HG03039 (cell line): ENCODE results near the gene SLCO2A1.

Source experiments
- ATAC-seq: cut with Tn5 transposase; IDR thresholded peaks from one replicate; pipeline ENCODE4 v1.9.1; 2021; ENCODE audit warnings: mild to moderate bottlenecking, moderate library complexity; ENCODE audit not compliant: unreplicated experiment

SLCO2A1 gene

DNA sequence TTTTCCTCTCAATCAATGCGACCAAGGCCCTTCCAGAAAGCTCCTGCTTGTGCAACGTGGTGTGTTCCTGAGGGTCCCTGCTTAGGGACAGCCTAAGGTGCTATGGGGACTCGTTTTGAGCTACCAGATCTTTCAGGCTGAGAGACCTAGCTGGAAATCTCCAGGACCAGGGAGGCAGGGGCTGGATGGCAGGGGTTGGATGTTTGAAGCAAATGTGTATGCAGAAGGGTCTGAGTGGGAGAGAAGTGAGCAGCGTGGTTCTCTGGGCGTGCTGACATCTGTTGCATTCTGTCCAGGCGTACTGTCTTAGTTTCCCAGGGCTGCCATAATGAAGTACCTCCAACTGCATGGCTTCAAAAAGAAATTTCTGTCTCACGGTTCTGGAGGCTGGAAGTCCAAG is 31.7 kb upstream of the SLCO2A1 start:
- ATAC-seq = no peak

DNA sequence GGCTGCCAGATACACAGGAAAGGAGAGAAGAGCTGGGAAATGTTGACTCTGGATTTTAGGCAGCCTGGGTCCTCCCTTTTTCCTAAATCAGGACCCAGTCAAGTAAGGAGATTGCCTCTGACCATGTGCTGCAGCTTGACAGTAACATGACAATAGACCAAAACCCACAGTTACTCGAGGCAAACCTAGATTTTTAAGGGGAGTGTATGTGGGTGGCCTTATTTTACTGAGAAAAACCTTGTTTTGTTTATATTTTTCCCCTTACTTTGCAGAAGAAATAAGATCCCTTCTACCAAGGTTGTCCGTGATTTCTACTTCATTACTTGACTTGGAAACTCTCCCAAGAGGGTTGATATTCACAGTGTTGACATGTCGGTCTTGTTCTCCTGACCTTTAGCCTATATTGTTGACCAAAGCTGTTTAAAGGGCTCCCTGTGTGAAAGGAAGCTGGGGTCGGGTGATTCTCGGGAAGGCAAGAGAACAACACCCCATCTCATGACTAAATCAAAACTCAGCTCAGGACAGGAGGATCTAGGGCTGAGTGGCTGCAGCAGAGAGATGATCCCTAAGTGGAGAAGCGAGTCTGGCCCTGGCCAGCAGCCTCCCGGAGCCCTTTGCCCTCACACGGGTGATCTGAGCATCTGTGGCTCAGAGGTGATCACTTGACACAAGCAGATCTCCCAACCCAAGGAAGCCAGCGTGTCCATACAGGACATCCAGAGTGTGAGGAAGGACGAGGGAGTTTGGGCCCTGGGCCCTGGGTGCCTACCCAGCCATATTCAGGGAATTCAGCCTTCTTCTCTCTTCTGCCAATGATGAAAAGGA is 31.0 kb upstream of the SLCO2A1 start:
- no peak for ATAC-seq

DNA sequence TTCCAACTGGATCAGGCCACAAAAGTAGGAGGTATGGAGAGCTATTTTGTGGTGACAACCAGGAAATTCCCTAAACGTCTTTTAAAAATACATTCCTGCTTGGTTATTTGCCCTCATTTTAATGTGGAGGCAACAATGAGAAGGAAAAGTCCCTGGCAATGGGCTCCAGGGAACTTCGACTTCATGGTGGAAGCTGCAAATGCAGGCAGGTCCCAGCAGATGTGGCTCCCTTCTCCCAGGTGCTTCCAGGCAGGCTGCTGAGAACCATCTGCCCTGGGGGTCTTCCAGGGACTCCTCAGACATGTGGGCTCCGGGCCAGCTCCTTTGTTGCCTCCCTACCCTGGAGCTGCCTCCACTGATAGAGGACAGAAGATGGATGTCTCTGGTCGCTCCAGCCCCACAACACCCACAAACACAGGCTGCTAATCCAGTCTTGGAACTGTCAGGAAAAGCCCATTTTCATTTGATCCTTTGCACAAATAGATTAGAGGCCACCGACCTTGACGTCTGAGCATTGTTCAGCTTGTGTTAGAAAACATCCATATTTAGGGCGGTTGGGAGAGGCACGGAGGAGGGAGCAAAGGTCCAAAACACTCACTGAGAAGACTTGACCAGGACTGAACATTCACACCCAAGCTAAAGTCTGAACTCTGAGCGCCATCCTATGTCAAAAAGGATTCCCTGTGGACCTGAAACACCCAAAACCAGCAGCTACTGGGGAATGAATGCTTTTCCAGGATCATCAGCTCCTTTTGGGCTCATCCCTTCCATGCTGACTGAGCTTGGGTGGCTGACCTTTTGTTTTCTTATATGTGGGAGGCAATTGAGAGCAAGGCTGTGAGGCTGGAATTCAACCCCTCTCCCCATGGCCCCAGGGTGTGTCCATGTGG is 30.2 kb upstream of the SLCO2A1 start:
- no peak for ATAC-seq

DNA sequence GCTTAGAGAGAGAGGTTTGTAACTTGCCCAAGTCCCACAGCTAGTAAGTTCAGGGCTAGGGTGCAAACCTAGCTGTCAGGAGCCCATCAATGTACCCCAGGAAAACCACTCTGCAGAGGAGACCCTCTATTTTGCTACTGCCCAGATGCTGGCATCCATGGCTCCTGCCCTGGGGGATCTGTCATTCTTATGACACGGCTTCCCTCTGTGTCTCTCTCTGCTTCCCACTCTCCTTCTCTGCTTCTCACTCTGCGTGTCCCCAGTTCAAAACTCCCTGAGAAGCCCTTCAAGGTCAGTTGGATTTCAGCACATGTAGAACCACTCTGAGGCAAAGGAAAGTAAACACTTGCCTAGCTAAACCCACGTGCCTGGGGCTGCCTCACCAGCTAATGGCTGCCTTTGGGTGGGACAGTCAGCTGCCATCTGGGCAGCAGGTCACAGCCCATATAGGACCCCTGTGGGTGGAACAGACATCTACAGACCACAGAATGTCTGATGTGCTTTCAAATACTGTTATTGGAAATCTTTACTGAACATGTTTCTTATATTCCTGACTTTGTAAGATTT is 29.4 kb upstream of the SLCO2A1 start:
- ATAC-seq = no peak

DNA sequence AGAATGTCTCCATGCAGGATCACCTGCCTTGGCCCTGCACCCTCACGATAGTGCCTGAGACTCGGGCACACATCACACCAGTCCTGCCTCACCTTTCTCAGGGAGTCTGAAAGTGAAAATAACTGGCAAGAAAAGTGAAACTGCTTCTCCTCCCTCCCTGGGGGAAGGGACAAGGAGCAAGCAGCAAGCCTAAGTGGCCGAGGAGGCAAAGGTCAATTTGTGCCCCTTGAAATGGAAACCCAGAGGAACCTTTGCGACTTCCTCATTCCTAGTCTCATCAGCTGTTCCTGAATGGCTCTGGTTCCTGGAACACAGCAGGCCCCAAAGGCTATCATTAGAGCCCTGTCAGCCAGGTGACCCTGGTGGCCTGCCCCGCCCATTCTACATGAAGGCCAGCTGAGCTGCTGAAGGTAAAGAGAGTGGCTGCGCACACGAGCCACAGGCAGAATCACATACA is 28.0 kb upstream of the SLCO2A1 start:
- ATAC-seq = no peak

DNA sequence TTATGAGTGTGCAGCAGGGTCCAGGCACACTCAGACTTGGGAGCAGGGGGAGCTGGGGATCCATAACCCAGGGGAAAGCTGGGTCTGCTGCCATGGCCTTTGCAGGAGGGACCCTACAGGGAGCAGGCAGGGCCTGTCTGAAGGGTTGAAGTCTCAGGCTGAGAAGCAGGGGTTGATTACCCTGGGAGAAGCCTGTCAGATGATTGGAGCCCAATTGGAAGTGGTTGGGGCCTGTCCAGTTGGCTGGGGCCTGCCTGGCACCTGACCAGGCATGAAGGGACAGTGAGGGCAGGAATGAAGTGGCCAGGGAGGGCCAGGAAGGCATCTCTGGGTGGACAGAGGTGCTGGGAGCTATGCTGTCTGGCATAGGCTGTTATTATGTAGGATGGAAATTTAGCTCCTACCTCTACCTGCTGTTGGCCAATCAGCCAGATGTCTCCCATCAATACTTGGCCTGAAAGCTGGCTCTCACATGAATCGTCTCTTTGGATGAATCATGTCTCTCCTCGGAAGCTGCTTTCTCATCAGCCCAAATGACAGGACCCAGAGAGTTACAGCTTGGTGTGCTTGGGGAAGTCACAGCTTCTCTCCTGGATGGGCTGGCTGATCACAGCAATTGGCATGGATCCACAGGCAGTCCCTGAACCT is 27.4 kb upstream of the SLCO2A1 start:
- ATAC-seq = no peak

DNA sequence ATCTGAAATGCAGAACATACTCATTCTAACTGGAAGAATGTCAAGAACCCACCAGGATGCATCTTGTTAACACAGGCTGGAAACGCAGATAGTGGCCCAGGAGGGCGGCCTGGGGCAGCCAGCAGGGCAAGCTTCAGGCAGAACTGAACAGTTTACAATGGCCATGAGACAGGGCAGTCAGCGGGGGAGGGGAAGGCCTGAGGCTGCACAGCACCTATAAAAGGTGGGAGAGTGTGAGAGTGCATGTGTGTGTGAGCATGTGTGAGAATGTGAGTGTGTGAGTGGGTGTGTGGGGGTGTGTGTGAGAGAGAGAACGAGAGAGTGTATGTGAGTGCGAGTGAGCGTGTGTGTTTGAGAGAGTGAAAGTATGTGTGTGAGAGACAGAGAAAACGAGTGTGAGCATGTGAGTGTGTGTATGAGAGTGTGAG is 26.8 kb upstream of the SLCO2A1 start:
- no peak for ATAC-seq

DNA sequence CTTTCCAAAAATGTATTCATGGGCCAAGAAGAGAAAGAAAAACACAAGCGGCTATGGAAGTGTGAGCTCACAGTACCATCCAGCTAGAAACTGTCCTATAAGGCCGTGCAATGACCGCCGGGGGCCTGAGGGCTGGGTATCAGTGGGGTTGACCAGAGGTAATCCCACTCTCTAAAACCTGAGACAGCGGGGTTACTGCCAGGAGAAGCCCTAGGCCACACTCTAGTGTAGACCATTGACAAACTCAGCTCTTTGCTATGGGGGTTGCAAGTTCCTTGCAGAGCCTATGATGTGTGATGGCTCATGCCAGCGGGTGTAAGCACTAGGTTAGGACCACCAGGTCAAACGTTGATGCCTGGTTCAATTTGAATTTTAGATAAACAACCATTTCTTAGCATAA is 25.9 kb upstream of the SLCO2A1 start:
- ATAC-seq = no peak

DNA sequence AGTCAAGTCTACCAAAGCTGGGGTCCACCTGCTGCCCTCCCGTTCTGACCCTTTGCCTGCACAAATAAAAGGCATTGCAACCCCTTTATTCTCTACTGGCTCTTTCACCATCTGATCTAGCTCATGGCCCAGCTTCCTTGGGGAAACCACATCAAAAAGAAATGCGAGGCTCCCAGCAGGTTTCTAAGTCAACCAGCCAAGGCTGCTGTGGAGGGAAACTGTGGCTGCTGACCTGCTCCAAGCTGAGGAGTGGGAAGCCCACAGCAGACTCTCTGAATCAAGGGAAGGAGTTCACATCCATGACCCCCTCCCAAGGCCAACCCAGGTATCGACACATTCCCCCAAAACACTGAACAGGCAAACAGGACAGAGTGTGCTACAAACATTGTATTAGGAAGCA is 25.2 kb upstream of the SLCO2A1 start:
- no peak for ATAC-seq

DNA sequence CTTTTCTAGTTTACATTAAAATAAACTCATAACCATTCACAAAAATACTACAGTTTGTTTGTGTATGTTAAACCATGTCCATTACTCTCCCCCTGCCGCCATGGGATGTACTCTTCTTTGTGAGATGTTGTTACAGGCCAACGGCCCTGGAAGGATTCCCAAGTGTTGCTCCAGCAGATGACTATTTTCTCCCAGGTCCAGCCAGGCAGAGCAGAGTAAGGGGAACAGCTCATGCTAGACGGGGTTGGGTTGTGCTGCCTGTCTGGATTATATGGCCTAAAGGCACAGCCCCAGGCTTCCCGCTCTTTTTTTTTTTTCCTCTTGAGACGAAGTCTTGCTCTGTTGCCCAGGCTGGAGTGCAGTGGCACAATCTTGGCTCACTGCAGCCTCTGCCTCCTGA is 24.5 kb upstream of the SLCO2A1 start:
- ATAC-seq = no peak

DNA sequence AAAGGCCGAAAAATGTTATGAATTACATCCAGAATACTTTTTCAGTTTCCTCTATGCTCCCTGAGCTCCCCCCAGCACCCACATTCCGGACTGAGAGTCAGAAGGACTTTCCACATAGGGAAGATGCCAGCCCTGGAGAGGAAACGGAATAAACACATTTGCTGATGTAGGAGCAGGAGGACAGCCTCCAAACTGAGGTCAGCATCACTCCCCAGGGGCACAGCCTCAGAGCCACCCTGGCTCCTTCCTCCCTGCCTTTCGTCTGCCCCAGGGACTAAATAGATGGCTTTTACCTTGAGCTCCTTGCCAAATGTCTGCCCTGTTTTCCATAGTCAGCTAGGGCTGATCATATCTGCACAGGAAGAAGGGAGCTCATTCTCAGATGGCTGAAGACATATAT is 22.6 kb upstream of the SLCO2A1 start:
- ATAC-seq = no peak

DNA sequence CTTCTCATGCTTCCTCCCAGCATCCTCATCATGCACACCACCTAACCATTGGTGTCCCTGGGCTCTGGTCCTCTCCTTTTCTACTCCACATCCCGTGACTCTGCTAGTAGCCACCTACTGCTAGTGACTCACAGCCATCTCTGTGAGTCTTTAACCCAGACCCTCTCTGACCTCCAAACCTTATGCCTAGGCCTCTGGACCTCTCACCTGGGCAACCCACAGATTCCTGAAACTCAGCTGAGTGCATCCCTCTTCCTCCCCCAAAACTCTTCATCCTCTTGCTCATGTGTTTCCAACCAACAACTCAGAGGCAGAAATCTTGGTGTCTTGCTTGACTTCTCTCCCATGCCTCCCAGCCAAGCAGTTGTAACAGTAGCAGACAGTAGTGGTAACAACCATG is 20.0 kb upstream of the SLCO2A1 start:
- no peak for ATAC-seq

DNA sequence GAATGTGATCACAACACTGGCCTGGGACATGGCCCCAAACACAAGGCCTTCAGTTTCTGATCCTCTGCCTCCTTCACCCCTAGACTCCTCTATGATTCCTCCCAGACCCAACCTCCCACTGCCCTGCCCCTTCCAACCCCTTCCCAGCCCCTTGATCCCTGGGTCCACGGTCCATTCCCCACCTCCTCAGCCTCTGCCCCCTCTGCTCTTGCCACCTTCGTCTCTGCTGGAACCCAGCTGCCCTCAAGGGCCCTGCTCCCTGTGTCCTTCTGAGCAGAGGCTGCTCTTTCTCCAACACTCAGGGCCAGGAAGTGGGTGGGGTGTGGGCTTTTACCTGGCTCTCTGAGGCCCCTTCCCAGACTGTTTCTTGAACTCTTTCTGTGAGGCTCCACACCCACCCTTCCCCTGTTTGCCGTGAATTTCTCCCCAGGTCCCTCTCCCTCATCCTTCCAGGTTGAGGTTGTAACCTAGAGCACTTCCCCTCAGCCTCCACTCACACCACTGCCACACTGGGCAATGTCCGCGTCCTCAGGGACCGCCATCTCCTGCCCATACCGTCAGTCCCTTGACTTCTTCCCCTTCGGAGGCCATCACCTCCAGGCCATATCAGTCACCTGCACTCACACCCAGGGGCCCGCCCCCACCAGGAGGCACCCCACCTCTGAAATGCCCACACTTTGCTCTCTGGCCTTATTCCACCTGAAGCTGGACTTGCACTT is 18.7 kb upstream of the SLCO2A1 start:
- no peak for ATAC-seq

DNA sequence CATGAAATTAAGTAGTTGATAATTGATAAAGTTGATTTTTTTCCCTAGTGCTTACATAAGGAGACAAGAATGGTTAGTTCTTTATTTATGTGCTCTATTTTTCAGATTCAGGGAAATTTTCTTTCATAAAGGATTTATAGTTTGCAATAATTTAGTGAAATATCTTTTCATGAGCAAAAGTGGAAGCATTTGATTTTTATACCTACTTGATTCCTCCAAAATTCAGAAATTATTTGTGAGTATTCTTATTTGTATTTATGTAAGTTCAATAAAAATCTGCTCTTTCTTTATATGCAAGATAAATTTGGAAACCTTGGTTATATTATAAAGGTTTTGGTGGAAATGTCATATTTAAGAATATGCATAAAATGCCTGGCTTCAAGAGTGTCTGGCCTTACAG is 14.7 kb upstream of the SLCO2A1 start:
- ATAC-seq = no peak

DNA sequence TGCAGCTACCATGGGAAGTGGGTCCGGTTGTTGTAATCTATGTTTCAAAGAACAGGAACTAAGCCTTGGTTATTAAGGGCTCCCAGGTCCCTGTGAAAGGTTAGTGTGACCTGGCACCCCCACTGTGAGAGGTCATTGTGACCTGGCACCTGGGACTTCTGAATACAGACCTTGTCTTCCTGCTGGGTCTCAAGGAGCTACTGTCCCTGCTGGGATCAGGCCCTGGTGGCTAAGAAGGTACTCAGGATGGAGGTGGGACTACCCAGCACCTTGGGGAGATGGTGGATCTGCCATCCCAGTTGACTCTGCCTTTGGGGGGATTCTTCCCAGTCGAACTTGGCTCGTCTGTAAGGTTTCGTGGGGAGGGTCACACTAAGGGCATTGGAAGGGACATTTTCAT is 10.3 kb upstream of the SLCO2A1 start:
- ATAC-seq = no peak

DNA sequence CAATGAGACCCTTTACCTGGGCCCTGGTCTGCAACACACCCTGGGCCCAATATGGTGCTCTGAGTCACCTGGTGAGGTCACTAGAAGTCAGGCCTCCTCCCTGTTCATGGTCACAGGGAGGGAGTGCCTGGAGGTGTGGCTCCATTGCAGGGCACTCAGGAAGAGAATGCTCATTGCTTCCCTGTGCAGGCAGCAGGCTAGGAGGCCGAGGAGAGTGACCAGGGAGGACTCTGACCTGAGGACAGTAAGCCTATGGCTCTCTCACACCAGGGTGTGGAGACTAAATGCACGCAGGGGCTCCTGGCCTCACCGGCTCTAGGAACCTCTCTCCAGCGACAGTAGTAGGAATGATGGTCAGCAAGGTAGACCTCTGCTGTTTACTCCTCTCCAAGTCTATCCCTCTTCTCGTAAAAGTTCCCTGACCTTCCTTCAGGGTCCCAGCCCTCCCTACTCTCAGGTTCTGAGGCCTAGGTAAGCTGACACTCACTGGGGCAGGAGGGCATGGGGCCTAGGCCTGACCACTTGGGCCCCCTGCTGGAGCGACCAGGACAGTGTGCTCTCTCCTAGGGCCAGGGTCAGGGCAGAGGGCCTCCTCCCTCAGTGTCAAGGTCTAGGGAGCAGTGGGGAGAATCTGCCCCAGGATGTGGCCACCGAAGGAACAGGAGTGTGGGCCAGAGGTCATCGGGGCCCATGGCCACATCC is 9.6 kb upstream of the SLCO2A1 start:
- ATAC-seq = no peak

DNA sequence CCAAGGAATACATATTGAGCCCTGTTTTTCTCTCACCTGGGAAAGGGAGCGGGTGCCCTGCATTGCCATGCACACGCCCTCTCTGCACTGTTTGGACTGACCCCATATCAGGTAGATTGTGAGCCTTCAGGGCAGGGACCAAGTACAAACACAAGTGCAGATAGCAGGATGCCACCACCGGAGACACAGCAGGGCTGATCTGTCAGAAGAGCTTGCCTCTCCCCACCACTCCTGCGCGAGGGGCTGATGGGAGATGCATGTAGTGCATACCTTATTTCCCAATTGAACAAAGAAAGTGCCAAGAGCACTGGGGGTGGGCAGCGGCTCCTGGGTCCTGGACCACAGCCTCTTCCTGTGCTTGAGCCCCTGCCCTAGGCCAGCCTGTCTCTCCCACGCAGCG is 9.0 kb upstream of the SLCO2A1 start:
- no peak for ATAC-seq

DNA sequence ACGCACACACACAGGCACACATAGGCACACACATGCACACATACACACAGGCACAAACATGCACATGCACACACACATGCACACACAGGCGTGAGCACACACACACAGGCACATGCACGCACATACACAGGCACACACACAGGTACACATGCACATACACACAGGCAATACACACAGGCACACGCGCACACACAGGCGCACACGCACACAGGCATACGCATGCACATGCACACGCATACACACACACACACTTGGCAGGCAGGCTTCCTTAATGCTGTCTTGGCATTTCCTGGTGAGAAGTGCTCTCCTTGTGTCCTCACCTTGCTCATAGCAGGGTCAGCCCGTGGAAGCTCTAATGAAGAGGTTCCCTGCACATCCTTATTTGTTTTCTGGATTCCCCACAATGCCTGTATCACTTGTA is 8.4 kb upstream of the SLCO2A1 start:
- ATAC-seq = no peak

DNA sequence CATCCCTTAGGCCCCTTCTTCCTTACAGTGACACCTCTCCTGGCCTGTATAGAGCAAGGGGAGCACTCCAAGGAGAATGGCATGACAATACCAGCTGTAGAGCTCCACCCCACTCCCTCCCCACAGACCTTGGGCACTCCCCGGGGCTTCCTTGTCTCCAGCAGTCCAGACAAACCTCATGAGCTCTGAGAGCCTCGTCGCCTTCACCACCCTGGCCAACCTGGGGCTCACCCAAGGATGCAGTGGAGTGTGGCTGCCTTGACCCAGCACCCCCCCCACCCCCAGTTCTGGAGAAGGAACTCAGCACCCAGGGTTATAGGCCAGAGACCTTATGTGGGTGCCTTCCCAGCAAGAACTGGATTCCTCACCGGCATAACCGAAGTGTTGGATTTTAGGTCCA is 7.4 kb upstream of the SLCO2A1 start:
- ATAC-seq = no peak

DNA sequence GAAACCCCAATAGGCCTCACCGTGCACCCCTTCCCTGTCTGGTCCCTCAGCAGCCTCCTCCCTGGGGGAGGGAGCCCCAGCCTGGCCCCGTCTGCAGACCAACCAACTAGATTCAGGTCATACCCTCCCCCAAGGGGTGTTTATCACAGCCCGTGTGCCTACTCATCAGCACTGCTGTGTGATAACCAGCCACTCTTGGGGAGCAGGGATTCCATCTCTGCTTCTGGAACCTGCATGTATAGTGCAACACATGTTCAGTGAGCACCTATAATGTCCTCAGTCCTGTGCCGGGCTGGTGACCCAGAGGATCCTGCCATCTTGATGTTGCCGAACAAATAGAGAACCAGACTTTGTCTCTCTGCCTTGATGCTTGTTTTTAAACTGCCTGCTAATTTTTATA is 6.6 kb upstream of the SLCO2A1 start:
- ATAC-seq = no peak
